B cell (primary cell): ENCODE results near the gene IFT22. TPM values are rescaled to one million over a fixed set of nuclear protein-coding genes. Genes with fewer than 3 reads are reported as not detected.
"Not testable (repeated sequence)": the region's sequence is repeated elsewhere in the genome, so short reads cannot be mapped to it uniquely, and the experiment has no call there.

Source experiments
- ATAC-seq: fragments of 200-7000 bp; cut with Tn5 transposase; one replicate; pipeline ENCODE4 v1.10.0; 2021; ENCODE audit warnings: low read depth, mild to moderate bottlenecking, moderate number of reproducible peaks, moderate library complexity
- CTCF ChIA-PET: fragments of 350-600 bp; sonication (Branson Sonifier 250); formaldehyde crosslinking; loops from one replicate; lab custom pipeline; 2021; ENCODE audit warnings: antibody characterized with exemption, inconsistent platforms; lab: Charles Lee
- POLR2A ChIA-PET: fragments of 350-600 bp; sonication (Branson Sonifier 250); formaldehyde crosslinking; loops from one replicate; lab custom pipeline; 2021; ENCODE audit warnings: antibody characterized with exemption; lab: Charles Lee
- DNase-seq: peaks from one replicate; pipeline ENCODE4 v3.0.0; 2013
- H2AFZ ChIP-seq: 2 replicates; pipeline ENCODE4 v1.6.1; 2012; ENCODE audit warnings: mild to moderate bottlenecking, low read depth, low read length; ENCODE audit not compliant: insufficient read depth, poor library complexity, severe bottlenecking
- H3K27ac ChIP-seq, 2 donors: 1 replicate in 1 of 2; 2 replicates in 1 of 2; pipeline ENCODE4 v1.5.1; 2012 to 2013; ENCODE audit warnings: low read length in 2 of 2, mild to moderate bottlenecking in 2 of 2, moderate library complexity in 1 of 2
- H3K27me3 ChIP-seq, 4 experiments: fragments of 200-600 bp in 1 of 4; sonication (generic) in 1 of 4; replicated peaks in 1 of 4; 1 replicate in 2 of 4; 2 replicates in 2 of 4; pipeline versions ENCODE4 v1.6.1 to v1.7.0; 2013 to 2016; ENCODE audit warnings: low read length in 3 of 4, mild to moderate bottlenecking in 2 of 4, mixed read lengths in 1 of 4, moderate library complexity in 1 of 4; ENCODE audit not compliant: insufficient read depth in 4 of 4, control insufficient read depth in 3 of 4; ENCODE audit errors: control extremely low read depth in 1 of 4
- H3K36me3 ChIP-seq, 2 experiments: replicated peaks in 1 of 2; 1 replicate in 1 of 2; 2 replicates in 1 of 2; pipeline versions ENCODE4 v1.6.1 to v1.7.1; 2013; ENCODE audit warnings: low read length in 1 of 2; ENCODE audit not compliant: insufficient read depth in 2 of 2, control insufficient read depth in 1 of 2; ENCODE audit errors: control extremely low read depth in 1 of 2, extremely low read depth in 1 of 2
- H3K4me1 ChIP-seq, 2 donors: fragments of 200-600 bp in 1 of 2; sonication (generic) in 1 of 2; 1 replicate in 1 of 2; 2 replicates in 1 of 2; pipeline versions ENCODE4 v1.5.1 to v1.6.1; 2013 to 2017; ENCODE audit warnings: low read length in 2 of 2; ENCODE audit not compliant: control insufficient read depth in 2 of 2, insufficient read depth in 2 of 2
- H3K4me2 ChIP-seq: replicated peaks from 2 replicates; pipeline ENCODE3; 2012; ENCODE audit warnings: mild to moderate bottlenecking, low read depth, low read length; ENCODE audit not compliant: poor library complexity, severe bottlenecking
- H3K4me3 ChIP-seq, 5 experiments: fragments of 200-600 bp in 1 of 5; sonication (generic) in 1 of 5; 1 replicate in 3 of 5; 2 replicates in 2 of 5; pipeline versions ENCODE4 v1.5.1 to v1.7.0; 2011 to 2016; ENCODE audit warnings: low read length in 4 of 5, mild to moderate bottlenecking in 4 of 5, low read depth in 2 of 5, control low read depth in 1 of 5, moderate library complexity in 1 of 5; ENCODE audit not compliant: insufficient read depth in 1 of 5; ENCODE audit errors: control extremely low read depth in 1 of 5, extremely low read depth in 1 of 5
- H3K79me2 ChIP-seq: fragments of 200-600 bp; sonication (generic); one replicate; pipeline ENCODE4 v1.6.0; 2016; ENCODE audit warnings: low read length; ENCODE audit not compliant: control insufficient read depth, insufficient read depth
- H3K9ac ChIP-seq: fragments of 200-600 bp; sonication (generic); 2 replicates; pipeline ENCODE4 v1.6.1; 2017; ENCODE audit warnings: mild to moderate bottlenecking, low read length, moderate library complexity
- H3K9me3 ChIP-seq, 3 donors: one replicate each; pipeline versions ENCODE4 v1.6.1 to v1.7.1; 2013; ENCODE audit warnings: low read length in 2 of 3; ENCODE audit not compliant: control insufficient read depth in 2 of 3, insufficient read depth in 1 of 3; ENCODE audit errors: control extremely low read depth in 1 of 3
- H4K20me1 ChIP-seq: 2 replicates; pipeline ENCODE4 v1.6.0; 2012; ENCODE audit warnings: mild to moderate bottlenecking, low read length; ENCODE audit not compliant: insufficient read depth, control insufficient read depth, poor library complexity, severe bottlenecking
- H3K27ac Mint-ChIP-seq: one replicate; pipeline ENCODE4 v1.8.0; 2021; ENCODE audit warnings: mixed read lengths
- H3K27me3 Mint-ChIP-seq: one replicate; pipeline ENCODE4 v1.8.0; 2021; ENCODE audit warnings: mixed read lengths
- H3K4me1 Mint-ChIP-seq: one replicate; pipeline ENCODE4 v1.8.0; 2021; ENCODE audit warnings: mixed read lengths
- H3K4me3 Mint-ChIP-seq: one replicate; pipeline ENCODE4 v1.8.0; 2021; ENCODE audit warnings: mixed read lengths
- H3K9me3 Mint-ChIP-seq: one replicate; pipeline ENCODE4 v1.8.0; 2022; ENCODE audit warnings: mixed read lengths; ENCODE audit not compliant: insufficient read depth
- CTCF ChIP-seq: fragments of 200-600 bp; IDR thresholded peaks from one replicate; pipeline ENCODE4 v1.8.0; 2022; ENCODE audit warnings: antibody characterized with exemption, mild to moderate bottlenecking
- EZH2 ChIP-seq: IDR thresholded peaks from 2 replicates; pipeline ENCODE4 v1.6.1; 2012; ENCODE audit warnings: borderline replicate concordance, low read depth, mild to moderate bottlenecking, moderate library complexity, low read length; ENCODE audit not compliant: insufficient read depth, poor library complexity, severe bottlenecking
- WGBS: methylation state at CpG from one replicate; pipeline ENCODE4 v1.1.5; 2013; ENCODE audit warnings: missing lambda C conversion rate; ENCODE audit not compliant: insufficient coverage; 5-methylcytosine and 5-hydroxymethylcytosine counted together
- intact Hi-C: fragments of 100-400 bp; cut with micrococcal nuclease; formaldehyde crosslinking; loops from one replicate; pipeline ENCODE4 v1.10.0; 2022
- polyA plus RNA-seq: library from polyadenylated mRNA; depleted of rRNA; stranded (reverse); fragments of >200 nt; gene quantifications from 2 replicates; pipeline ENCODE4 v1.2.3, GENCODE V29; 2012
- total RNA-seq, 2 donors: library from RNA; stranded (reverse); fragments of 120-200 nt in 1 of 2; gene quantifications; 1 replicate in 1 of 2; 2 replicates in 1 of 2; pipeline versions ENCODE4 v1.2.3 to v1.2.4, GENCODE V29; 2013 to 2022

Gene IFT22
- total and polyA plus RNA-seq, 2 donors (not counting 1 experiment from before 2014, with no cell fraction given) = 5.2 to 7.3 TPM

- Mint-ChIP-seq H3K9me3 (no peaks in the 10 kb centered on the region), H3K27me3 (peaks cover 3% of the 10 kb centered on the region), H3K4me3 (no peak overlapping the region), H3K27ac (no peak overlapping the region), H3K4me1 (peaks cover 12% of the 10 kb centered on the region)
- ATAC-seq (no peak), DNase-seq (no peak)
- Histone ChIP-seq H3K4me2 (no peak overlapping the region), H3K9ac (no peak overlapping the region), H3K27me3 (no peaks in the 10 kb centered on the region), H3K9me3 (no peaks in the 10 kb centered on the region), H4K20me1 (no peaks in the 10 kb centered on the region), H3K4me1 (peaks cover 0 to 11% of the 10 kb centered on the region in 2 donors), H3K27ac (no peak overlapping the region), H3K36me3 (no peaks in the 10 kb centered on the region), H2AFZ (no peak overlapping the region), H3K79me2 (no peaks in the 10 kb centered on the region), H3K4me3 (no peak overlapping the region)
- ChIA-PET CTCF (interaction anchor here (0.7 to 3.1 kb wide), 3 partner anchors 141 to 764 kb away, joined by 3 to 16 read pairs (median 4); no protein-coding TSS in a partner anchor), POLR2A (interaction anchor here (0.5 kb wide), 1 partner anchor 14 kb away, joined by 5 read pairs; no protein-coding TSS in a partner anchor)
- TF ChIP-seq EZH2 = no peak
- no peak for TF ChIP-seq CTCF
- WGBS = 90% methylated on average over 9 of the region's 9 CpGs
- intact Hi-C loops = no loop called here
These were observed 36.4 kb downstream of the IFT22 start for GRCh38 chr7:101285171-101285570.

GRCh38 chr7:101280912-101281311 lies 40.7 kb downstream of the IFT22 start:
- ATAC-seq, H4K20me1 ChIP-seq, H3K27me3 ChIP-seq, H3K9me3 Mint-ChIP-seq, H3K27ac ChIP-seq, H3K27ac Mint-ChIP-seq, H3K4me1 Mint-ChIP-seq, H3K4me2 ChIP-seq, H3K4me3 ChIP-seq, DNase-seq, H3K4me1 ChIP-seq, H3K79me2 ChIP-seq, H3K9ac ChIP-seq, H3K9me3 ChIP-seq, intact Hi-C loops, H2AFZ ChIP-seq, H3K4me3 Mint-ChIP-seq, POLR2A ChIA-PET, H3K36me3 ChIP-seq: not testable (repeated sequence)
- WGBS = 92% methylated on average over 6 of the region's 8 CpGs
- H3K27me3 Mint-ChIP-seq = peaks cover 22% of the 10 kb centered on the region
- CTCF ChIA-PET = interaction anchor here (0.7 to 3.1 kb wide), 4 partner anchors 34 to 1431 kb away, joined by 3 to 156 read pairs (median 6); no protein-coding TSS in a partner anchor
